Breast epithelium (tissue), 4 donors: ENCODE results near the gene ANO8. TPM values are rescaled to one million over a fixed set of nuclear protein-coding genes. Genes with fewer than 3 reads are reported as not detected.
A peak's percentile ranks its signal among the peaks of the same experiment; 100 is the strongest.

Experiments
- DNase-seq, 2 donors: peaks; one replicate each; pipeline ENCODE4 v3.0.0-alpha.2; 2019; ENCODE audit warnings: low spot score in 2 of 2
- H3K27ac ChIP-seq, 2 donors: fragments of 200-600 bp; sonication (generic) in 1 of 2; one replicate each; pipeline ENCODE4 v1.5.1; 2016 to 2019; ENCODE audit warnings: mild to moderate bottlenecking in 1 of 2
- H3K27me3 ChIP-seq, 2 donors: fragments of 200-600 bp; sonication (generic) in 1 of 2; one replicate each; pipeline versions ENCODE4 v1.5.1 to v1.6.0; 2017 to 2019; ENCODE audit warnings: control low read depth in 1 of 2, mild to moderate bottlenecking in 1 of 2
- H3K36me3 ChIP-seq: fragments of 200-600 bp; one replicate; pipeline ENCODE4 v1.5.1; 2019
- H3K4me1 ChIP-seq, 2 donors: fragments of 200-600 bp; sonication (generic); one replicate each; pipeline ENCODE4 v1.5.1; 2016 to 2019; ENCODE audit warnings: control low read depth in 1 of 2
- H3K4me3 ChIP-seq, 3 donors: fragments of 200-600 bp; sonication (generic); 1 replicate in 2 of 3; 2 replicates in 1 of 3; pipeline ENCODE4 v1.5.1; 2016 to 2019; ENCODE audit warnings: mild to moderate bottlenecking in 3 of 3, moderate library complexity in 2 of 3
- H3K9me3 ChIP-seq, 2 donors: fragments of 200-600 bp; sonication (generic) in 1 of 2; one replicate each; pipeline ENCODE4 v1.5.1; 2016 to 2019; ENCODE audit warnings: control low read depth in 1 of 2
- CTCF ChIP-seq, 3 donors: fragments of 450-650 bp; IDR thresholded peaks; one replicate each; pipeline ENCODE4 v1.5.1; 2016 to 2017; ENCODE audit warnings: antibody characterized with exemption in 3 of 3, mild to moderate bottlenecking in 3 of 3, moderate library complexity in 3 of 3
- POLR2A ChIP-seq: fragments of 450-650 bp; IDR thresholded peaks from one replicate; pipeline ENCODE4 v1.6.1; 2016; ENCODE audit warnings: antibody characterized with exemption, mild to moderate bottlenecking, moderate library complexity
- POLR2AphosphoS5 ChIP-seq, 3 donors: sonication (generic); formaldehyde crosslinking; IDR thresholded peaks; one replicate each; pipeline ENCODE4 v1.6.1; 2017; ENCODE audit warnings: antibody characterized with exemption in 3 of 3
- intact Hi-C: fragments of 100-400 bp; cut with DNase I; formaldehyde crosslinking; loops from one replicate; pipeline ENCODE4 v1.15.1; 2023; ENCODE audit warnings: low total_unique reads
- total RNA-seq, 3 donors: library from RNA; depleted of rRNA; stranded (reverse); fragments of >200 nt; gene quantifications; one replicate each; pipeline ENCODE4 v1.1.0, GENCODE V29; 2016

The ANO8 gene
- total RNA-seq, 3 donors from 2014 or later, result 5.1 to 7.2 (median 5.9) TPM

- Histone ChIP-seq H3K4me3 (peak overlapping the region in 1 of 3 donors; percentile 69), H3K4me1 (peaks cover 0 to 20% of the 10 kb centered on the region in 2 donors), H3K9me3 (no peaks in the 10 kb centered on the region), H3K36me3 (peaks cover 7% of the 10 kb centered on the region), H3K27ac (peak overlapping the region; percentile 62 to 81), H3K27me3 (peaks cover 0 to 3% of the 10 kb centered on the region in 2 donors)
- intact Hi-C loops, result loop anchor here (5.0 kb wide), 1 partner anchor 1358 kb away; the partner anchor contains the start of gene CRTC1
- no peak for DNase-seq
- TF ChIP-seq CTCF (IDR thresholded peaks at IDR 0.05), result no peak
- no peak for TF ChIP-seq POLR2AphosphoS5 (IDR thresholded peaks at IDR 0.05)
- no peak for TF ChIP-seq POLR2A
These were observed 10.1 kb downstream of the ANO8 start for GRCh38 chr19:17324357-17325114.

DNA sequence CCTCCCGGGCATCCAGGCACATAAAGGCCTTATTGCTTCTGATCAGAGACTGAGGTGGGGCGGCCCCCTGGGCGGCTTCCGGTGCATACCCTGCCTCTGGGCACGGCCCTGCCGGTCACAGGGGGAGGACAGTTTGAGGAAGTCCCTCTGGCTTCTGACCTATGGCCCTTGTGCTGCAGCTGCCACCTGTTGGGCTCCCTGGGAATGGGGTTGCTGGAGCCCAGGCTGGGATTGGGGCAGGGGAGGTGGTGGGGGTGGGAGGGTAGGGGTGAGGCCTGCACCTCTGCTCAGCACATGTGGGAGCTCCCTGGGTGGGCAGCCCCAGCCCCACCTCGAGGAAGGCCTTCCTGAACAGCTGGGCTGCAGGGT, 10.7 kb downstream of the ANO8 start:
- H3K4me1 ChIP-seq, result peaks cover 0 to 20% of the 10 kb centered on the region in 2 donors
- peak overlapping the region in 2 of 3 donors; percentile 31 to 57 for H3K4me3 ChIP-seq
- peaks cover 7% of the 10 kb centered on the region for H3K36me3 ChIP-seq
- TF ChIP-seq POLR2A, result no peak
- TF ChIP-seq CTCF (IDR thresholded peaks at IDR 0.05), result no peak
- TF ChIP-seq POLR2AphosphoS5 (IDR thresholded peaks at IDR 0.05), result no peak
- H3K9me3 ChIP-seq, result no peaks in the 10 kb centered on the region
- no peak for DNase-seq
- peak overlapping the region; percentile 62 to 81 for H3K27ac ChIP-seq
- intact Hi-C loops, result loop anchor here (5.0 kb wide), 1 partner anchor 1358 kb away; the partner anchor contains the start of gene CRTC1
- H3K27me3 ChIP-seq, result peaks cover 0 to 3% of the 10 kb centered on the region in 2 donors

GRCh38 chr19:17323300-17323963, 11.2 kb downstream of the ANO8 start:
- peaks cover 0 to 20% of the 10 kb centered on the region in 2 donors for H3K4me1 ChIP-seq
- intact Hi-C loops, result loop anchor here (5.0 kb wide), 1 partner anchor 1359 kb away; the partner anchor contains the start of gene CRTC1
- peaks cover 7% of the 10 kb centered on the region for H3K36me3 ChIP-seq
- H3K9me3 ChIP-seq, result no peaks in the 10 kb centered on the region
- H3K27ac ChIP-seq, result peak overlapping the region; percentile 62 to 81
- no peak for TF ChIP-seq CTCF (IDR thresholded peaks at IDR 0.05)
- no peak for TF ChIP-seq POLR2A
- TF ChIP-seq POLR2AphosphoS5 (IDR thresholded peaks at IDR 0.05), result no peak
- no peak for DNase-seq
- peak overlapping the region in 2 of 3 donors; percentile 31 to 57 for H3K4me3 ChIP-seq
- H3K27me3 ChIP-seq, result peaks cover 0 to 3% of the 10 kb centered on the region in 2 donors

GRCh38 chr19:17322854-17323253, 11.8 kb downstream of the ANO8 start:
- no peak for DNase-seq
- Histone ChIP-seq H3K4me3 (no peak overlapping the region), H3K4me1 (peaks cover 0 to 20% of the 10 kb centered on the region in 2 donors), H3K27me3 (peaks cover 0 to 3% of the 10 kb centered on the region in 2 donors), H3K9me3 (no peaks in the 10 kb centered on the region), H3K36me3 (peaks cover 7% of the 10 kb centered on the region), H3K27ac (peak overlapping the region in 1 of 2 donors; percentile 13)
- intact Hi-C loops, result loop anchor here (5.0 kb wide), 1 partner anchor 1359 kb away; the partner anchor contains the start of gene CRTC1
- TF ChIP-seq CTCF (IDR thresholded peaks at IDR 0.05) (no peak), POLR2A (no peak), POLR2AphosphoS5 (IDR thresholded peaks at IDR 0.05) (no peak)
